Stimulated activated naive B cell treated with anti-CD40 and anti-IgM and Interleukin-4, amounts not matched to agents 10 μg/mL and 1 μg/mL and 100 μg/mL, for 72 hours (primary cell): ENCODE data around the gene RTN4IP1.

Experiments used
- ATAC-seq, 2 donors: fragments of 150-1000 bp; cut with Tn5 transposase; replicated peaks; 2 replicates each; pipeline ENCODE4 v1.10.0; 2021; ENCODE audit warnings: moderate library complexity in 1 of 2
- DNase-seq: peaks from one replicate; pipeline ENCODE4 v3.0.0; 2021
- H3K27ac Mint-ChIP-seq: one replicate; pipeline ENCODE4 v1.8.0; 2022; ENCODE audit warnings: mild to moderate bottlenecking, mixed read lengths
- H3K27me3 Mint-ChIP-seq, 2 donors: one replicate each; pipeline ENCODE4 v1.8.0; 2022; ENCODE audit warnings: mixed read lengths in 2 of 2
- H3K36me3 Mint-ChIP-seq, 2 donors: one replicate each; pipeline ENCODE4 v1.8.0; 2022; ENCODE audit warnings: mixed read lengths in 2 of 2, mild to moderate bottlenecking in 1 of 2
- H3K4me1 Mint-ChIP-seq, 2 donors: one replicate each; pipeline ENCODE4 v1.8.0; 2022; ENCODE audit warnings: mixed read lengths in 2 of 2, mild to moderate bottlenecking in 1 of 2
- H3K4me3 Mint-ChIP-seq, 2 donors: one replicate each; pipeline ENCODE4 v1.8.0; 2022; ENCODE audit warnings: mild to moderate bottlenecking in 2 of 2, mixed read lengths in 2 of 2, moderate library complexity in 1 of 2
- H3K9me3 Mint-ChIP-seq, 2 donors: one replicate each; pipeline ENCODE4 v1.8.0; 2022; ENCODE audit warnings: mixed read lengths in 2 of 2, mild to moderate bottlenecking in 1 of 2

The RTN4IP1 gene

GRCh38 chr6:106539936-106540335 is 89.4 kb downstream of the RTN4IP1 start:
- Mint-ChIP-seq H3K36me3 (peaks cover 11 to 13% of the 10 kb centered on the region in 2 donors), H3K27ac (peak overlapping the region; percentile 40), H3K4me3 (peak overlapping the region; percentile 4 to 65), H3K27me3 (no peaks in the 10 kb centered on the region), H3K4me1 (peaks cover 31 to 43% of the 10 kb centered on the region in 2 donors), H3K9me3 (no peaks in the 10 kb centered on the region)
- DNase-seq = no peak
- peak; percentile 42 to 60 for ATAC-seq

- ATAC-seq (no peak), DNase-seq (no peak)
- no peak overlapping the region for H3K4me3 Mint-ChIP-seq
- H3K36me3 Mint-ChIP-seq = peaks cover 5 to 6% of the 10 kb centered on the region in 2 donors
- H3K27ac Mint-ChIP-seq = peak overlapping the region; percentile 51
- peaks cover 43 to 59% of the 10 kb centered on the region in 2 donors for H3K4me1 Mint-ChIP-seq
- no peaks in the 10 kb centered on the region for H3K27me3 Mint-ChIP-seq
- H3K9me3 Mint-ChIP-seq = no peaks in the 10 kb centered on the region
Measured at GRCh38 chr6:106538145-106538544, 91.2 kb downstream of the RTN4IP1 start.

GRCh38 chr6:106537662-106538061 is 91.6 kb downstream of the RTN4IP1 start:
- ATAC-seq = no peak
- H3K36me3 Mint-ChIP-seq = peaks cover 8 to 9% of the 10 kb centered on the region in 2 donors
- no peak for DNase-seq
- no peaks in the 10 kb centered on the region for H3K9me3 Mint-ChIP-seq
- H3K4me1 Mint-ChIP-seq = peaks cover 45 to 59% of the 10 kb centered on the region in 2 donors
- H3K27me3 Mint-ChIP-seq = no peaks in the 10 kb centered on the region
- no peak overlapping the region for H3K4me3 Mint-ChIP-seq
- no peak overlapping the region for H3K27ac Mint-ChIP-seq

DNA sequence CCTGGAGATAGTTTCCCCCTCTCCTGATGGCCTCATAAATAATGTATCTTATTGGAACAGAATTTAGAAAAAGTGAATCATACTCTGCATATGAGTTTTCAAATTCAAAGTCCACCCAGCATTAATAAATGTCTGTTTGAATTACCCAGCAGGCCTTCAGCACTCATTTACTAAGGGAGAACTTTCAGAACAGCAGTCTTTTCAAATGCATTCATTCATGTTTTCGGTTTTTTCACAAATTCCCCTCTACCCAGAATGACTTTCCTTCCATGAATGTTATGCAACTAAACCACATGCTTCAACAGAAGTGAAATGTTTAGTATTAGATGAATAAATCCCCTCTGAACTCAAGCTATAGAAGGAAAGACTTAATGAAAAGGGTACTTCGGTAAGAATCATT is 92.4 kb downstream of the RTN4IP1 start:
- Mint-ChIP-seq H3K4me1 (peaks cover 45 to 59% of the 10 kb centered on the region in 2 donors), H3K4me3 (peak overlapping the region in 1 of 2 donors; percentile 39), H3K36me3 (peaks cover 8 to 9% of the 10 kb centered on the region in 2 donors), H3K27ac (no peak overlapping the region), H3K9me3 (no peaks in the 10 kb centered on the region), H3K27me3 (no peaks in the 10 kb centered on the region)
- ATAC-seq (peak; percentile 21 to 44), DNase-seq (no peak)

- no peak for ATAC-seq
Measured at GRCh38 chr6:106536357-106536756, 92.9 kb downstream of the RTN4IP1 start.

DNA sequence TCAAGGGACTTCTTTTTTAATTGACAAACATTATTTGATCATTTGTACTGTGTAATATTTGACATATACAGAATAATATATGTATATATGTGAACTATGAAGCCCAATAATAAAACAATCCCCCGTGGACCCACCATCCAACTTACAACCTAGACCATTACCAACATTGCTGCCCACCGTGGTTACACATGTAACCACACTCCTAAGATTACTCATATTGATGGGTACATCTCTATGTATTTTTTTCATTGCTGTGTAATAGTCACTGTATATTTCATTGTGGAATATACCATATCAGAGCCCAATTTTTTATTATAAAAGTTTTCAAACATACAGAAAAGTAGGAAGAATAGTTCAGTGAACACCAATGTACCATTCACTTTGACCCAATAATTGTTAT is 94.3 kb downstream of the RTN4IP1 start:
- DNase-seq = no peak
- no peaks in the 10 kb centered on the region for H3K9me3 Mint-ChIP-seq
- H3K27me3 Mint-ChIP-seq = no peaks in the 10 kb centered on the region
- no peak overlapping the region for H3K4me3 Mint-ChIP-seq
- no peak for ATAC-seq
- H3K4me1 Mint-ChIP-seq = peaks cover 45 to 55% of the 10 kb centered on the region in 2 donors
- no peak overlapping the region for H3K27ac Mint-ChIP-seq
- H3K36me3 Mint-ChIP-seq = peaks cover 8 to 10% of the 10 kb centered on the region in 2 donors

More at GRCh38 chr6:106536357-106536756, 92.9 kb downstream of the RTN4IP1 start:
- Mint-ChIP-seq H3K9me3 (no peaks in the 10 kb centered on the region), H3K4me1 (peaks cover 45 to 59% of the 10 kb centered on the region in 2 donors), H3K27ac (no peak overlapping the region), H3K27me3 (no peaks in the 10 kb centered on the region), H3K36me3 (peaks cover 8 to 9% of the 10 kb centered on the region in 2 donors), H3K4me3 (no peak overlapping the region)
- DNase-seq = no peak

GRCh38 chr6:106534564-106534982 is 94.7 kb downstream of the RTN4IP1 start:
- Mint-ChIP-seq H3K27ac (peak overlapping the region; percentile 65), H3K27me3 (no peaks in the 10 kb centered on the region), H3K9me3 (no peaks in the 10 kb centered on the region), H3K4me1 (peaks cover 41 to 52% of the 10 kb centered on the region in 2 donors), H3K36me3 (peaks cover 8 to 10% of the 10 kb centered on the region in 2 donors), H3K4me3 (no peak overlapping the region)
- DNase-seq = no peak
- ATAC-seq = peak; percentile 46 to 59

GRCh38 chr6:106534004-106534403 is 95.3 kb downstream of the RTN4IP1 start:
- no peak for DNase-seq
- H3K27ac Mint-ChIP-seq = no peak overlapping the region
- no peak for ATAC-seq
- peaks cover 37 to 51% of the 10 kb centered on the region in 2 donors for H3K4me1 Mint-ChIP-seq
- no peak overlapping the region for H3K4me3 Mint-ChIP-seq
- no peaks in the 10 kb centered on the region for H3K9me3 Mint-ChIP-seq
- H3K36me3 Mint-ChIP-seq = peaks cover 8 to 10% of the 10 kb centered on the region in 2 donors
- no peaks in the 10 kb centered on the region for H3K27me3 Mint-ChIP-seq

GRCh38 chr6:106533054-106533453 is 96.2 kb downstream of the RTN4IP1 start:
- Mint-ChIP-seq H3K36me3 (peaks cover 10 to 11% of the 10 kb centered on the region in 2 donors), H3K9me3 (no peaks in the 10 kb centered on the region), H3K4me3 (no peak overlapping the region), H3K27me3 (no peaks in the 10 kb centered on the region), H3K4me1 (peaks cover 33 to 47% of the 10 kb centered on the region in 2 donors), H3K27ac (no peak overlapping the region)
- DNase-seq (no peak), ATAC-seq (no peak)

GRCh38 chr6:106530502-106530901 is 98.8 kb downstream of the RTN4IP1 start:
- peaks cover 5 to 11% of the 10 kb centered on the region in 2 donors for H3K36me3 Mint-ChIP-seq
- no peak overlapping the region for H3K4me3 Mint-ChIP-seq
- no peaks in the 10 kb centered on the region for H3K9me3 Mint-ChIP-seq
- DNase-seq = no peak
- ATAC-seq = no peak
- H3K27ac Mint-ChIP-seq = no peak overlapping the region
- H3K4me1 Mint-ChIP-seq = peaks cover 24 to 54% of the 10 kb centered on the region in 2 donors
- H3K27me3 Mint-ChIP-seq = no peaks in the 10 kb centered on the region

GRCh38 chr6:106530026-106530425 is 99.3 kb downstream of the RTN4IP1 start:
- H3K27ac Mint-ChIP-seq = no peak overlapping the region
- H3K36me3 Mint-ChIP-seq = peaks cover 5 to 11% of the 10 kb centered on the region in 2 donors
- H3K9me3 Mint-ChIP-seq = no peaks in the 10 kb centered on the region
- no peak for ATAC-seq
- no peak for DNase-seq
- no peak overlapping the region for H3K4me3 Mint-ChIP-seq
- H3K27me3 Mint-ChIP-seq = no peaks in the 10 kb centered on the region
- peaks cover 24 to 54% of the 10 kb centered on the region in 2 donors for H3K4me1 Mint-ChIP-seq

- peaks cover 5 to 11% of the 10 kb centered on the region in 2 donors for H3K36me3 Mint-ChIP-seq
- DNase-seq = no peak
- H3K9me3 Mint-ChIP-seq = no peaks in the 10 kb centered on the region
- no peak overlapping the region for H3K4me3 Mint-ChIP-seq
- H3K4me1 Mint-ChIP-seq = peaks cover 22 to 53% of the 10 kb centered on the region in 2 donors
- ATAC-seq = no peak
- H3K27me3 Mint-ChIP-seq = no peaks in the 10 kb centered on the region
- peak overlapping the region; percentile 14 for H3K27ac Mint-ChIP-seq
Measured at GRCh38 chr6:106529438-106529837, 99.9 kb downstream of the RTN4IP1 start.

DNA sequence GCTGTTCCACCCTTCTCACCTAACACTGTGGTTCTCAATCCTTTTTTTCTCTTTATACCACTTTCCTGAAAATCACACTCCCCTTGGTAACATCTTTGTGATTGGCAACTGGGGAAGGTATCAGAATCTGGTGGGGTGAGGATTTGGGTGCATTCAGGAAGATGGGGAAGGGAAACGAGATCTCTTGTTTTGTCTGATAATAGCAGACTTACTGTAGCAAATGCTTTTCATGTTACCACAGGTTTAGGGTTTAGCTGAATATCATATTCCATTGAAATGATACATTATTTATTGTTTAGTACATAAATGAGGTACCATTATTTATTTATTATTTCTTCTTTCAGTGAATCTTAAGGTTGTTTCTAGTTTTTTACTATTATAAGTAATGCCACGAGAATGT is 100.8 kb downstream of the RTN4IP1 start:
- Mint-ChIP-seq H3K4me1 (peaks cover 22 to 53% of the 10 kb centered on the region in 2 donors), H3K27ac (peak overlapping the region; percentile 85), H3K36me3 (peaks cover 5 to 9% of the 10 kb centered on the region in 2 donors), H3K9me3 (no peaks in the 10 kb centered on the region), H3K27me3 (no peaks in the 10 kb centered on the region), H3K4me3 (no peak overlapping the region)
- DNase-seq = no peak
- ATAC-seq = no peak

DNA sequence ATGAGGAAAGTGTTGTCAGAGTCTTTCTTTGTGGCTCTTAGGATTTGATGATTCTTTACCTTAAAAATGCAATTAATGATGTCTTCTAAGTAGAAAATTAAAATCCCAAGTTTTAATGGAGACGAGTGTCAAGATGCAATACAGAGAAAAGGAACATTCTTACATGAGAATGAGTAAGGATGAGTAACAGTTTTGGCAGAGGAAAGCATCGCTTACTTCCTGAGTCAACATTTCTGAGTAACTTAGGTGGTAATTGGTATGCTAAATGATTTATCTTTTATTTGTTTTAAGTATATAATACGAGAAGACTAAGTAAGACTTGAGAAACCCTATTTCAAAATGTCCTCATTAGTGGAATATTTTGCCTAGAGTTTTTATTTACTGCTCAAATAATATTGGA is 101.3 kb downstream of the RTN4IP1 start:
- Mint-ChIP-seq H3K36me3 (peaks cover 3 to 4% of the 10 kb centered on the region in 2 donors), H3K4me3 (no peak overlapping the region), H3K27me3 (no peaks in the 10 kb centered on the region), H3K4me1 (peaks cover 18 to 57% of the 10 kb centered on the region in 2 donors), H3K9me3 (no peaks in the 10 kb centered on the region), H3K27ac (peak overlapping the region; percentile 42)
- DNase-seq (no peak), ATAC-seq (no peak)

DNA sequence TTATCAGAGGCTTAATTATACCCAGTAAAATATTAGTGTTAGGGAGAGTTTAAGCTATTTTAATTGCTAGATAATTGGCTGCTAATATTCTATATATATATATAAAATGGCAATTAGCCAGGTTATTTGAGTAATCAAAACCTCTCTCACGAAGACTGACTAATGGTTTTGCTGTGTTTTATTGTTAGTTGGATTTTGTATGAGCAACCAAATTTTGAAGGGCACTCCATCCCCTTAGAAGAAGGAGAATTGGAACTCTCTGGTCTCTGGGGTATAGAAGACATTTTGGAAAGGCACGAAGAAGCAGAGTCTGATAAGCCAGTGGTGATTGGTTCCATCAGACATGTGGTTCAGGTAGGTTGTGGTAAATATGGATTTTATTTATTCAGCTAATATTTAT is 102.2 kb downstream of the RTN4IP1 start:
- no peaks in the 10 kb centered on the region for H3K9me3 Mint-ChIP-seq
- H3K4me3 Mint-ChIP-seq = no peak overlapping the region
- H3K27ac Mint-ChIP-seq = peak overlapping the region; percentile 10
- H3K36me3 Mint-ChIP-seq = peaks cover 2 to 3% of the 10 kb centered on the region in 2 donors
- DNase-seq (no peak), ATAC-seq (no peak)
- H3K4me1 Mint-ChIP-seq = peaks cover 20 to 63% of the 10 kb centered on the region in 2 donors
- no peaks in the 10 kb centered on the region for H3K27me3 Mint-ChIP-seq
